Neural cell (in vitro differentiated cells): ENCODE data around the gene RBMS2. TPM values are rescaled to one million over a fixed set of nuclear protein-coding genes. Genes with fewer than 3 reads are reported as not detected.

Source experiments
- H2AFZ ChIP-seq: fragments of 200-600, 300-800 bp; sonication (generic), shearing (Covaris generic); 2 replicates; pipeline ENCODE4 v1.6.0; 2014; ENCODE audit warnings: low read depth, mild to moderate bottlenecking, antibody characterized with exemption, low read length, moderate library complexity
- H3F3A ChIP-seq: fragments of 200-600 bp; shearing (Covaris generic); 2 replicates; pipeline ENCODE4 v1.6.1; 2016; ENCODE audit warnings: mild to moderate bottlenecking, moderate library complexity, mixed read lengths, antibody characterized with exemption, low read length; ENCODE audit not compliant: insufficient read depth, poor library complexity, severe bottlenecking
- H3K27ac ChIP-seq: fragments of 200-600, 300-800 bp; sonication (generic), shearing (Covaris generic); 2 replicates; pipeline ENCODE4 v1.5.1; 2014; ENCODE audit warnings: mild to moderate bottlenecking, low read length, moderate library complexity
- H3K27me3 ChIP-seq: fragments of 300-800, 200-600 bp; sonication (generic), shearing (Covaris generic); 2 replicates; pipeline ENCODE4 v1.6.0; 2014; ENCODE audit warnings: mild to moderate bottlenecking, low read depth, low read length, moderate library complexity; ENCODE audit not compliant: insufficient read depth
- H3K36me3 ChIP-seq: fragments of 300-800, 200-600 bp; sonication (generic), shearing (Covaris generic); 2 replicates; pipeline ENCODE4 v1.5.1; 2014; ENCODE audit warnings: mild to moderate bottlenecking, antibody characterized with exemption, low read length, moderate library complexity; ENCODE audit not compliant: insufficient read depth
- H3K4me2 ChIP-seq: fragments of 300-800, 200-600 bp; sonication (generic), shearing (Covaris generic); 2 replicates; pipeline ENCODE4 v1.6.0; 2014; ENCODE audit warnings: mild to moderate bottlenecking, low read length
- H3K4me3 ChIP-seq: fragments of 300-800, 200-600 bp; sonication (generic), shearing (Covaris generic); 2 replicates; pipeline ENCODE4 v1.5.1; 2014; ENCODE audit warnings: mild to moderate bottlenecking, low read length, moderate library complexity
- H3K79me2 ChIP-seq: fragments of 200-600 bp; shearing (Covaris generic); replicated peaks from 2 replicates; pipeline ENCODE4 v1.6.0; 2014; ENCODE audit warnings: mild to moderate bottlenecking, low read length, moderate library complexity; ENCODE audit not compliant: insufficient read depth
- H3K9ac ChIP-seq: fragments of 300-800, 200-600 bp; sonication (generic), shearing (Covaris generic); 2 replicates; pipeline ENCODE4 v1.6.1; 2016; ENCODE audit warnings: mild to moderate bottlenecking, low read length, mixed read lengths
- H3K9me2 ChIP-seq: fragments of 200-600 bp; shearing (Covaris generic); 2 replicates; pipeline ENCODE4 v1.6.1; 2016; ENCODE audit warnings: mild to moderate bottlenecking, low read length, mixed read lengths; ENCODE audit not compliant: insufficient read depth
- H3K9me3 ChIP-seq: fragments of 200-600, 300-800 bp; sonication (generic), shearing (Covaris generic); 2 replicates; pipeline ENCODE4 v1.6.1; 2016; ENCODE audit warnings: mild to moderate bottlenecking, mixed run types, low read length, moderate library complexity, mixed read lengths
- H4K20me1 ChIP-seq: fragments of 200-600 bp; shearing (Covaris generic); 2 replicates; pipeline ENCODE4 v1.6.1; 2016; ENCODE audit warnings: mild to moderate bottlenecking, mixed run types; ENCODE audit not compliant: insufficient read depth
- EP300 ChIP-seq: fragments of 450-650 bp; conservative IDR thresholded peaks from 2 replicates; pipeline ENCODE4 v1.6.1; 2014; ENCODE audit warnings: antibody characterized with exemption, mild to moderate bottlenecking, moderate library complexity; ENCODE audit not compliant: poor library complexity, severe bottlenecking
- EZH2 ChIP-seq: fragments of 200-600, 300-800 bp; shearing (Covaris generic), sonication (generic); IDR thresholded peaks from 2 replicates; pipeline ENCODE4 v1.6.1; 2014; ENCODE audit warnings: antibody characterized with exemption, low read length, borderline replicate concordance, mild to moderate bottlenecking; ENCODE audit not compliant: insufficient read depth, poor library complexity, severe bottlenecking
- MXI1 ChIP-seq: fragments of 450-650 bp; conservative IDR thresholded peaks from 2 replicates; pipeline ENCODE4 v1.6.1; 2014; ENCODE audit warnings: antibody characterized with exemption, mild to moderate bottlenecking; ENCODE audit not compliant: poor library complexity, severe bottlenecking
- POLR2AphosphoS5 ChIP-seq: IDR thresholded peaks from 2 replicates; pipeline ENCODE4 v1.6.1; 2012
- RAD21 ChIP-seq: fragments of 450-650 bp; conservative IDR thresholded peaks from 2 replicates; pipeline ENCODE4 v1.6.1; 2014; ENCODE audit warnings: antibody characterized with exemption, mild to moderate bottlenecking, moderate library complexity
- SMC3 ChIP-seq: fragments of 450-650 bp; conservative IDR thresholded peaks from 2 replicates; pipeline ENCODE4 v1.6.1; 2014; ENCODE audit warnings: antibody characterized with exemption, mild to moderate bottlenecking, moderate library complexity; ENCODE audit not compliant: poor library complexity
- TAF1 ChIP-seq: IDR thresholded peaks from 2 replicates; pipeline ENCODE4 v1.6.1; 2012; ENCODE audit warnings: low read depth
- polyA plus RNA-seq: library from polyadenylated mRNA; depleted of rRNA; stranded (reverse); fragments of >200 nt; gene quantifications from 2 replicates; pipeline ENCODE4 v1.2.3, GENCODE V29; 2014
- TF ChIP-seq, protein P1 (sequence below): fragments of 450-650 bp; IDR thresholded peaks from 2 replicates; pipeline ENCODE4 v1.5.1; 2014; ENCODE audit warnings: antibody characterized with exemption, mild to moderate bottlenecking, moderate library complexity; ENCODE audit not compliant: poor library complexity, severe bottlenecking
- TF ChIP-seq, protein P2 (sequence below): IDR thresholded peaks from 2 replicates; pipeline ENCODE4 v1.6.1; 2012; ENCODE audit warnings: borderline replicate concordance

Gene RBMS2
- polyA plus RNA-seq, 1 donor from 2014 or later = 2.4 TPM

DNA sequence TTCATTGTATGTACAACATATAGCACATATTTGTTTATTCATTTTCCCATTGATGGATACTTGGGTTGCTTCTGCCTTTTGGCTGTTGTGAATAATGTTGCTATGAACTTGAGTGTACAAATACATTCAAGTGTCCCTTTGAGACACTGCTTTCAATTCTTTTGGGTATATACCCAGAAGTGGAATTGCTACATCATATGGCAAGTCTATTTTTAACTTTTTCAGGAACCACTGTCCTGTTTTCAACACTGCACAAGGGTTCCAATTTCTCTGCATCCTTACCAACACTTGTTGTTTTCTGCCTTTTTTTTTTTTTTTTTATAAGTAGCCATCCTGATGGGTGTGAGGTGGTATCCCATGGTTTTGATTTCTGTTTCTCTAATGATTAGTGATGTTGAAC, 15.9 kb downstream of the RBMS2 start:
- Histone ChIP-seq H3K9me2 (no peaks in the 10 kb centered on the region), H3K27me3 (no peaks in the 10 kb centered on the region), H3F3A (no peaks in the 10 kb centered on the region), H3K79me2 (no peaks in the 10 kb centered on the region), H3K4me3 (no peak overlapping the region), H3K9ac (no peak overlapping the region), H3K9me3 (no peaks in the 10 kb centered on the region), H3K36me3 (no peaks in the 10 kb centered on the region), H2AFZ (no peak overlapping the region), H3K27ac (no peak overlapping the region), H3K4me2 (no peak overlapping the region), H4K20me1 (no peaks in the 10 kb centered on the region)
- TF ChIP-seq RAD21 = no peak
- TF ChIP-seq, protein P1, sequence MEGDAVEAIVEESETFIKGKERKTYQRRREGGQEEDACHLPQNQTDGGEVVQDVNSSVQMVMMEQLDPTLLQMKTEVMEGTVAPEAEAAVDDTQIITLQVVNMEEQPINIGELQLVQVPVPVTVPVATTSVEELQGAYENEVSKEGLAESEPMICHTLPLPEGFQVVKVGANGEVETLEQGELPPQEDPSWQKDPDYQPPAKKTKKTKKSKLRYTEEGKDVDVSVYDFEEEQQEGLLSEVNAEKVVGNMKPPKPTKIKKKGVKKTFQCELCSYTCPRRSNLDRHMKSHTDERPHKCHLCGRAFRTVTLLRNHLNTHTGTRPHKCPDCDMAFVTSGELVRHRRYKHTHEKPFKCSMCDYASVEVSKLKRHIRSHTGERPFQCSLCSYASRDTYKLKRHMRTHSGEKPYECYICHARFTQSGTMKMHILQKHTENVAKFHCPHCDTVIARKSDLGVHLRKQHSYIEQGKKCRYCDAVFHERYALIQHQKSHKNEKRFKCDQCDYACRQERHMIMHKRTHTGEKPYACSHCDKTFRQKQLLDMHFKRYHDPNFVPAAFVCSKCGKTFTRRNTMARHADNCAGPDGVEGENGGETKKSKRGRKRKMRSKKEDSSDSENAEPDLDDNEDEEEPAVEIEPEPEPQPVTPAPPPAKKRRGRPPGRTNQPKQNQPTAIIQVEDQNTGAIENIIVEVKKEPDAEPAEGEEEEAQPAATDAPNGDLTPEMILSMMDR = no peak
- TF ChIP-seq SMC3 = no peak
- no peak for TF ChIP-seq TAF1
- TF ChIP-seq MXI1 = no peak
- TF ChIP-seq EP300 = no peak
- TF ChIP-seq, protein P2, sequence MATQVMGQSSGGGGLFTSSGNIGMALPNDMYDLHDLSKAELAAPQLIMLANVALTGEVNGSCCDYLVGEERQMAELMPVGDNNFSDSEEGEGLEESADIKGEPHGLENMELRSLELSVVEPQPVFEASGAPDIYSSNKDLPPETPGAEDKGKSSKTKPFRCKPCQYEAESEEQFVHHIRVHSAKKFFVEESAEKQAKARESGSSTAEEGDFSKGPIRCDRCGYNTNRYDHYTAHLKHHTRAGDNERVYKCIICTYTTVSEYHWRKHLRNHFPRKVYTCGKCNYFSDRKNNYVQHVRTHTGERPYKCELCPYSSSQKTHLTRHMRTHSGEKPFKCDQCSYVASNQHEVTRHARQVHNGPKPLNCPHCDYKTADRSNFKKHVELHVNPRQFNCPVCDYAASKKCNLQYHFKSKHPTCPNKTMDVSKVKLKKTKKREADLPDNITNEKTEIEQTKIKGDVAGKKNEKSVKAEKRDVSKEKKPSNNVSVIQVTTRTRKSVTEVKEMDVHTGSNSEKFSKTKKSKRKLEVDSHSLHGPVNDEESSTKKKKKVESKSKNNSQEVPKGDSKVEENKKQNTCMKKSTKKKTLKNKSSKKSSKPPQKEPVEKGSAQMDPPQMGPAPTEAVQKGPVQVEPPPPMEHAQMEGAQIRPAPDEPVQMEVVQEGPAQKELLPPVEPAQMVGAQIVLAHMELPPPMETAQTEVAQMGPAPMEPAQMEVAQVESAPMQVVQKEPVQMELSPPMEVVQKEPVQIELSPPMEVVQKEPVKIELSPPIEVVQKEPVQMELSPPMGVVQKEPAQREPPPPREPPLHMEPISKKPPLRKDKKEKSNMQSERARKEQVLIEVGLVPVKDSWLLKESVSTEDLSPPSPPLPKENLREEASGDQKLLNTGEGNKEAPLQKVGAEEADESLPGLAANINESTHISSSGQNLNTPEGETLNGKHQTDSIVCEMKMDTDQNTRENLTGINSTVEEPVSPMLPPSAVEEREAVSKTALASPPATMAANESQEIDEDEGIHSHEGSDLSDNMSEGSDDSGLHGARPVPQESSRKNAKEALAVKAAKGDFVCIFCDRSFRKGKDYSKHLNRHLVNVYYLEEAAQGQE = no peak
- TF ChIP-seq EZH2 = no peak
- TF ChIP-seq POLR2AphosphoS5 = no peak

DNA sequence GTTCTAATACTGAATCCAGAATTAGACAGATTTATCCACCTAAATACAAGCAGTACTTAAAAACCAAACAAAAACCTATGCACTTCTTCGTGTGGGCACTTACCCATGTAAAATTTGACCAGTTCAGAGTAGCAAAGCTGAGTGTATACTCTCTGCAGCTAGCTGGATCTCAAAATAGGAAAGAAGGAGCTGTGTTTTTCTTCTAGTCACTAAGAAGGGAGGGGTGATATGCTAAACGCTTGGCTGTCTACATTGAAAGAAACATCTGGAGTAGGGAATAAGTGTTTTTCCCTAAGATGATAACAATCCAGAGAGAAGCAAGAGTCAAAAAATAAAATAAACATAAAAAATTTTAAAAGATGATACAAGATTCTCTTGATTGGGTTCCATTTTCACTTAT, 20.0 kb downstream of the RBMS2 start:
- Histone ChIP-seq H4K20me1 (no peaks in the 10 kb centered on the region), H3K27ac (no peak overlapping the region), H3K9me2 (no peaks in the 10 kb centered on the region), H3K4me3 (no peak overlapping the region), H3K9me3 (no peaks in the 10 kb centered on the region), H3F3A (no peaks in the 10 kb centered on the region), H3K4me2 (no peak overlapping the region), H3K9ac (no peak overlapping the region), H3K36me3 (no peaks in the 10 kb centered on the region), H3K27me3 (no peaks in the 10 kb centered on the region), H2AFZ (no peak overlapping the region), H3K79me2 (no peaks in the 10 kb centered on the region)
- TF ChIP-seq, protein P1 = no peak
- no peak for TF ChIP-seq MXI1
- no peak for TF ChIP-seq EP300
- no peak for TF ChIP-seq RAD21
- TF ChIP-seq, protein P2 = no peak
- TF ChIP-seq EZH2 = no peak
- TF ChIP-seq TAF1 = no peak
- TF ChIP-seq SMC3 = no peak
- TF ChIP-seq POLR2AphosphoS5 = no peak
